BJ (cell line): Measurements from ENCODE around the gene SMIM14. TPM values are rescaled to one million over a fixed set of nuclear protein-coding genes. Genes with fewer than 3 reads are reported as not detected.

Source experiments
- CTCF ChIA-PET: fragments of 350-600 bp; formaldehyde crosslinking; extraction: SDS; loops from one replicate; lab custom pipeline; 2021; ENCODE audit warnings: antibody characterized with exemption, inconsistent platforms; lab: Yijun Ruan, JAX
- POLR2A ChIA-PET: fragments of 300-600 bp; sonication (Branson Sonifier 250); formaldehyde crosslinking; extraction: SDS; loops from one replicate; lab custom pipeline; 2021; ENCODE audit warnings: antibody characterized with exemption; lab: Charles Lee
- DNase-seq: peaks from one replicate; pipeline ENCODE4 v3.0.0-alpha.2; 2011; ENCODE audit warnings: low read depth
- H3K27me3 ChIP-seq: 2 replicates; pipeline ENCODE4 v1.6.0; 2011; ENCODE audit warnings: low read length; ENCODE audit not compliant: control insufficient read depth, insufficient read depth
- H3K36me3 ChIP-seq: 2 replicates; pipeline ENCODE4 v1.5.1; 2011; ENCODE audit warnings: low read length; ENCODE audit not compliant: control insufficient read depth, insufficient read depth
- H3K4me3 ChIP-seq: 2 replicates; pipeline ENCODE4 v1.5.1; 2011; ENCODE audit warnings: low read depth, mild to moderate bottlenecking, control low read depth, low read length
- CTCF ChIP-seq: IDR thresholded peaks from 2 replicates; pipeline ENCODE4 v1.5.1; 2011; ENCODE audit warnings: low read depth, mild to moderate bottlenecking, control low read depth, inconsistent platforms, low read length, moderate library complexity; ENCODE audit not compliant: insufficient read depth
- polyA plus RNA-seq: library from polyadenylated mRNA; depleted of rRNA; stranded (reverse); fragments of >200 nt; gene quantifications from 2 replicates; pipeline ENCODE4 v1.2.3, GENCODE V29; 2011

Gene SMIM14
- polyA plus RNA-seq, 1 experiment = 25.4 TPM

DNA sequence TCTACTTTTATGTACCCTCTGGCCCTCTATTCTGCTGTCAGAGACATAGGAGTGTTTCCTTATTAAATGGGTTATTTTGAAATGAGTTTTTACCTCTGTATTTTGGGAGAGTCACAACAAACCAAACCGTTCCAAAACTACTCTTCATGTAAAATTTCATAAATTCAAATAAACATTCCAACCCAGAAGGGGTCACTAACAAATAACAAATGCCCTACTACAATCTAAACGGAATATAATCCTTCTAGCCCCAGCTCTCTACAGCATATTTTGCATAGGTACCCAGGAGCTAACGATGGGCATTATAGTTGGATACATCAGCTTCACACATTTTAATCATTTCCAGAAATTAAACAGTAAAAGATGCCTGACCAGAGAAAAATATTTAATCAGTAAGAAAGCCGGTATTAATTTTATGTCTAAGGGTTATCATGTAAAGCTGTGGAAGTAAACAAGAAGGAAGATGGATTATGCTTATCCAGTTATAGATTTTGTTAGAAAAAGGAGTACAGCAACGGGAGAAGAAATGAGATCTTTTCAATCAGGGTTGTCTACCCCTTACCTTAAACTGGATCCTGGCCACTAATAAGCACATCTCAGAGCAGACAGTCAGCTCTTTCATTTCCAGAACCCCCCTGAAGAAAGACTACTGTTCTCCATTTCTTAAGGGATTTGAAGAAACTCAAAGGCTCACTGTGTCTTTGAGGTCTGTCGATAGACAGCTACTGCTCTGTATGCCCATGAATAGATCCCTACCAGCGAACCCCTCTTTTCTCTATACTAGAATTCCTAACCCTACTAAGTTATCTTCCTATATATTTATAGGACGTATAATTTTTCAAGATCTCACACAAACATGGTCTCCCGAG lies 112.6 kb downstream of the SMIM14 start:
- no peak for TF ChIP-seq CTCF
- peak overlapping the region; percentile 79 for H3K4me3 ChIP-seq
- H3K27me3 ChIP-seq = no peaks in the 10 kb centered on the region
- DNase-seq = no peak
- CTCF ChIA-PET = interaction anchor here (0.6 to 1.2 kb wide), 2 partner anchors 57 kb away, joined by 3 read pairs; no protein-coding TSS in a partner anchor
- no peaks in the 10 kb centered on the region for H3K36me3 ChIP-seq
- POLR2A ChIA-PET = no interaction called here

DNA sequence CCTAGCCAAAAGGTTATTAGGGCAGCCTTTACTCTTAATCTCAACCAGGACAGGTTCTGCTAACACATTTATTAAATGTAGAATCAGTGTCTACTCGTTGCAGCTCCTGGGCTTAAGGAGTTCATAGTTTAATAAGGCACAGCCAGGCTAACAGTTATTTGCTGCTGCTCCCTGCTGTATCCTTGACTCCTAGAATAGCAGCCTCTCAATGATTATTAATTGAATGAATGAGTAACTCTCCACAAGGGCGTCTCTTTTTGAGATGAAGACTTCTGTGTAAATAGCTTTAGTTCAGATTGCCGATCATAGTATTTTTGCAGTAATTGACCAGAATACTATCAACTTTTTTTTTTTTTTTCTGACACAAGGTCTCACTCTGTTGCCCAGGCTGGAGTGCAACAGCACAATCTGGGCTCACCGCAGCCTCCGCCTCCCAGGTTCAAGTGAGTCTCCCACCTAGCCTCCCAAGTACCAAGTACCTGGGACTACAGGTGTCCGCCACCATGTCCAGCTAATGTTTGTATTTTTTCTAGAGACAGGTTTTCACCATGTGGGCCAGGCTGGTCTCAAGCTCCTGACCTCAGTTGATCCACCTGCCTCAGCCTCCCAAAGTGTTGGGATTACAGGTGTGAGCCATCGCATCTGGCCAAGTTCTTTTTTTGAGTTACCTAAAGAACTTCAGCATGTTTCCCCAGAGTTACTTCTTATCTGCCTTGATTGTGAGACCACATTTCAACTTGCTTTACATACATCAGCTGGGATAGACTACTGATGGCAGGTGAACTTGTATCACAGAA lies 114.3 kb downstream of the SMIM14 start:
- Histone ChIP-seq H3K4me3 (no peak overlapping the region), H3K27me3 (no peaks in the 10 kb centered on the region), H3K36me3 (no peaks in the 10 kb centered on the region)
- ChIA-PET CTCF (interaction anchor here (0.6 to 1.2 kb wide), 2 partner anchors 56 to 75 kb away, joined by 3 read pairs; no protein-coding TSS in a partner anchor), POLR2A (no interaction called here)
- no peak for TF ChIP-seq CTCF
- no peak for DNase-seq

DNA sequence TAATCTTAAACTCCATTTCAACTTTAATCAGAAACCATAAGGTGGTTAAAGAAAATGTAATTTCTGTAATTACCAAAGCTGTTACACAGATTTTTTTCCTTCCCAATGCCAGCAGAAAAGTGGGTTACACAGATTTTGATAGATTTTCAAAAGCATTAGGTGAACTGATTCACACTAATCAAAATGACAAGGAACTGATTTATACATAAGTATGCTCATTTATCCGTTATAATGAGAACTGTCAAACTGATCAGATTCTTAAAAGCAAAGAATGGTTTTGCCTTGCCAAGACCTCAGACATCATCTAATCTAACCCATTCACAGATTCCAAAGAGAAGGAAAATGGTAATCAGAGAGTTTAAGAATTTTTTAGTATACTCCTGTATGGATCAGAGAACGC lies 116.6 kb downstream of the SMIM14 start:
- no peak for DNase-seq
- TF ChIP-seq CTCF = no peak
- CTCF ChIA-PET = interaction anchor here (0.6 to 1.4 kb wide), 3 partner anchors 53 to 456 kb away, joined by 3 to 5 read pairs (median 3); no protein-coding TSS in a partner anchor
- Histone ChIP-seq H3K27me3 (no peaks in the 10 kb centered on the region), H3K4me3 (no peak overlapping the region; the same call in 1 of the 2 replicates), H3K36me3 (no peaks in the 10 kb centered on the region)
- POLR2A ChIA-PET = no interaction called here

DNA sequence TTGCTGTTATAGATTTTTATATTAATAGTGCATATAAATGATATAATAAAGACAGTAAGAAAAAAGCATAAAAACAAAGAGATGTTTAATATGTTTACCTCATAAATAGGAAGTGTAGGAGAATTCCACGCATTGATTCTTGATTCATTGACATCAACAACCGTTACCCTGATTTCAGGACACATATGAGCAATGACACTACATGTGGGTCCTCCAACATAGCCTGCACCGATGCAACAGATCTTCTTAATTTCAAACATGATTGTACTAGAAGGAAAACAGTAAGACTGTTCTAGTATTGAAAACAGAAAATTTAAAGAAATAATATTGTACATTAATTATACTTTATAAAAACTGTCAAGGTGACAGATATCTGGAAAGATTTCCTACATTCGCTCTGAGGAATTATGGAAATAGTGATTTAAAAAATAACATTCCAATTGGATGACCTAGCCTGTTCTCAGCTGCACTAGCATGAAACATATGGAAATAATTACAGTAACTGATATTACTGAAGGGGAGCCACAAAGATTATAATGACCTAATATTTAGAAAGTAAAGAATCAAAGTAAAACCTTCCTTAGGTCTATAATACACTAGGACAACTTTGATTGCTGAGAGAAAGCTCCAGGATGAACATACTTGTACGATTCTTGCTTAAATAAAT lies 117.3 kb downstream of the SMIM14 start:
- no peaks in the 10 kb centered on the region for H3K36me3 ChIP-seq
- H3K27me3 ChIP-seq = no peaks in the 10 kb centered on the region
- CTCF ChIA-PET = interaction anchor here (1.4 kb wide), 1 partner anchor 52 kb away, joined by 5 read pairs; no protein-coding TSS in a partner anchor
- no peak for TF ChIP-seq CTCF
- peak overlapping the region; percentile 4; the same call in 1 of the 2 replicates for H3K4me3 ChIP-seq
- DNase-seq = no peak
- POLR2A ChIA-PET = no interaction called here
